Measurements from ENCODE around the gene PADI2. TPM values are rescaled to one million over a fixed set of nuclear protein-coding genes. Genes with fewer than 3 reads are reported as not detected.

The PADI2 gene
- total RNA-seq, 2 donors from 2014 or later, result 0.27 to 2.3 TPM

GRCh38 chr1:17163789-17164666 is 44.8 kb upstream of the PADI2 start:
- Histone ChIP-seq H3K36me3 (no peaks in the 10 kb centered on the region), H3K27ac (no peak overlapping the region), H3K27me3 (replicated peaks; ENCODE audit: insufficient read depth) (no peaks in the 10 kb centered on the region), H3K9me3 (no peaks in the 10 kb centered on the region), H3K4me1 (ENCODE audit: control insufficient read depth in 1 of 2, low read depth in 2 of 2) (no peaks in the 10 kb centered on the region), H3K4me3 (no peak overlapping the region)
- ATAC-seq (ENCODE audit: insufficient number of reproducible peaks, low FRiP score, low read depth) (no peak), DNase-seq (ENCODE audit: low spot score) (no peak)
- TF ChIP-seq CTCF (IDR thresholded peaks at IDR 0.05), result no peak

DNA sequence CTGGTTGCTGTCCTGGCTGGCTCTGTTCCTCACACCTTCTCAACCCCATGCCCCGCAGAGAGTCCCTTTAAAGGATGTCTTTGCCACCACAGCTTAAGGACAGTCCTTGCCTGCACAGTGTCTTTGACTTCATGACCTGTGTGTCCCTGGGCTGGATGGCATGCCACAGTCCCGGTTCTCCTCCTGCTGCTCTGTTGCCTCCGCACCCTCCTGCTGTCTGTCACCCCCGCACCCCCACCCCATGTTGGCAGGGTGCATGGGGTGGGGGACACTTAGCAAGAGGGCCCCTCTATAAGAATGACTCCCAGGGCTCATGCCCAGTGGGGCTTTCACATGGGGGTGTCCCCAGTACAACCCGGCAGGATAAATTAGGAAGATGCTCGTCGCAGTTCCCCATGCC is 44.1 kb upstream of the PADI2 start:
- H3K27me3 ChIP-seq (replicated peaks; ENCODE audit: insufficient read depth), result no peaks in the 10 kb centered on the region
- H3K36me3 ChIP-seq, result no peaks in the 10 kb centered on the region
- no peak overlapping the region for H3K4me3 ChIP-seq
- DNase-seq (ENCODE audit: low spot score), result no peak
- H3K9me3 ChIP-seq, result no peaks in the 10 kb centered on the region
- TF ChIP-seq CTCF (IDR thresholded peaks at IDR 0.05), result no peak
- no peaks in the 10 kb centered on the region for H3K4me1 ChIP-seq (ENCODE audit: control insufficient read depth in 1 of 2, low read depth in 2 of 2)
- ATAC-seq (ENCODE audit: insufficient number of reproducible peaks, low FRiP score, low read depth), result no peak
- H3K27ac ChIP-seq, result no peak overlapping the region

GRCh38 chr1:17162941-17163340 is 43.7 kb upstream of the PADI2 start:
- ATAC-seq (ENCODE audit: insufficient number of reproducible peaks, low FRiP score, low read depth), result no peak

DNA sequence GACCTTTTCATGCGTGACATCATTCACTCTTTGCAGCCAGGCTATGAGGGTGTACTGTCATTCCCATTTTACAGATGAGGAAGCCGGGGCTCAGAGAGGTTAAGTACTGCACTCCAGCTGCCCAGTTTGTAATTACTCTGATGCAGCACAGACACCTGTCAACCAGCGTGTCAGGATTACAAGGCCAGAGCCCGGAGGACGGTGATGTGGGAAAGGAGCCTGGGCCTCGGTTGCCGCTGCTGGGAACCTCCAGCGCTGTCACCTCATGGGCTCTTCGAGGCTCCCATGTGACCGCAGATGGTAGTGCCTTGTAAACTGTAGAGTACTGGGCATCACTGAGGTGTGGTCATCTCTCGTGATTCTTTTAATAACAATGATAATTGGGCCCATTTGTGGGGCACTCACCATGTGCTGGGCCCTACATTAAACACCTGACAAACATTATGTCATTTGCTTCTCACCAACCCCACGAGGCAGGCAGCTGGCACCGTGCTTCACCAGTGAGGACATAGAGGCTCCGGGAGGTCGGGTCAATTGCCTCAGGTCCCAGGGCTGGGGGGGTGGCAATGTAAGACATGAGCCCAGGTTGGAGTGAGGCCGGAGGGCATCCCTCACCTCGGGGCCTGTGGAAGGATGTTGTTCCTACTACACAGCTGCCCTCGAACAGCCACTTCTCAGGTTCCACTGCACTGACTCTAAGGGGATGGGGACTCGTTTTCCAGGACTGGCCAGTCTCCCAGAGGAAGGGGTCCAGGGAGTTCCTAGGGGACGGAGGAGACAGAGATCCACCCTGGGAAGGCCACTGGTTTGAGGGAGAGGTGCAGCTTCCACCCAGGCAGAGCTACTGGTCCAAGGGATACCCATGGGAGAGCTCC is 42.9 kb upstream of the PADI2 start:
- DNase-seq (ENCODE audit: low spot score) (no peak), ATAC-seq (ENCODE audit: insufficient number of reproducible peaks, low FRiP score, low read depth) (no peak)
- Histone ChIP-seq H3K27ac (no peak overlapping the region), H3K27me3 (replicated peaks; ENCODE audit: insufficient read depth) (no peaks in the 10 kb centered on the region), H3K4me1 (ENCODE audit: control insufficient read depth in 1 of 2, low read depth in 2 of 2) (no peaks in the 10 kb centered on the region), H3K9me3 (no peaks in the 10 kb centered on the region), H3K36me3 (no peaks in the 10 kb centered on the region), H3K4me3 (no peak overlapping the region)
- no peak for TF ChIP-seq CTCF (IDR thresholded peaks at IDR 0.05)

More at GRCh38 chr1:17162941-17163340, 43.7 kb upstream of the PADI2 start:
- no peaks in the 10 kb centered on the region for H3K9me3 ChIP-seq
- no peak for DNase-seq (ENCODE audit: low spot score)
- no peak overlapping the region for H3K4me3 ChIP-seq
- no peak for TF ChIP-seq CTCF (IDR thresholded peaks at IDR 0.05)
- H3K27ac ChIP-seq, result no peak overlapping the region
- no peaks in the 10 kb centered on the region for H3K27me3 ChIP-seq (replicated peaks; ENCODE audit: insufficient read depth)
- H3K4me1 ChIP-seq (ENCODE audit: control insufficient read depth in 1 of 2, low read depth in 2 of 2), result no peaks in the 10 kb centered on the region
- no peaks in the 10 kb centered on the region for H3K36me3 ChIP-seq

- Histone ChIP-seq H3K9me3 (no peaks in the 10 kb centered on the region), H3K4me3 (no peak overlapping the region), H3K27ac (no peak overlapping the region), H3K4me1 (ENCODE audit: control insufficient read depth in 1 of 2, low read depth in 2 of 2) (no peaks in the 10 kb centered on the region), H3K36me3 (no peaks in the 10 kb centered on the region), H3K27me3 (replicated peaks; ENCODE audit: insufficient read depth) (no peaks in the 10 kb centered on the region)
- ATAC-seq (ENCODE audit: insufficient number of reproducible peaks, low FRiP score, low read depth), result no peak
- TF ChIP-seq CTCF (IDR thresholded peaks at IDR 0.05), result no peak
- no peak for DNase-seq (ENCODE audit: low spot score)
Measured at GRCh38 chr1:17161137-17161740, 42.0 kb upstream of the PADI2 start.
